HL-60 (cell line): ENCODE results near the gene SPATA46.

Experiments
- DNase-seq, 2 experiments: peaks; one replicate each; pipeline ENCODE4 v3.0.0-alpha.2; 2010 to 2020; ENCODE audit warnings: low read depth in 1 of 2, low spot score in 1 of 2
- H3K27ac ChIP-seq: fragments of 250-450 bp; sonication (Bioruptor Pico); replicated peaks from 2 replicates; pipeline ENCODE4 v1.5.1; 2020; ENCODE audit warnings: mild to moderate bottlenecking, moderate library complexity
- H3K27me3 ChIP-seq: fragments of 250-450 bp; sonication (Bioruptor Pico); 2 replicates; pipeline ENCODE4 v1.5.1; 2021; ENCODE audit warnings: mild to moderate bottlenecking, moderate library complexity; ENCODE audit not compliant: insufficient read depth, poor library complexity, severe bottlenecking
- H3K4me3 ChIP-seq: replicated peaks from 2 replicates; pipeline ENCODE4 v1.5.1; 2011; ENCODE audit warnings: mild to moderate bottlenecking, control low read depth, low read length; ENCODE audit not compliant: insufficient read depth
- CTCF ChIP-seq: IDR thresholded peaks from one replicate; pipeline ENCODE4 v1.5.1; 2011; ENCODE audit warnings: low read length, control low read depth, inconsistent platforms; ENCODE audit not compliant: insufficient read depth
- GABPA ChIP-seq: IDR thresholded peaks from 2 replicates; pipeline ENCODE4 v1.6.1; 2012; ENCODE audit warnings: low read depth
- POLR2AphosphoS5 ChIP-seq: IDR thresholded peaks from 2 replicates; pipeline ENCODE4 v1.6.1; 2012; ENCODE audit warnings: low read depth
- REST ChIP-seq: IDR thresholded peaks from 2 replicates; pipeline ENCODE4 v1.6.1; 2012; ENCODE audit warnings: low read depth; ENCODE audit not compliant: insufficient replicate concordance
- SPI1 ChIP-seq: IDR thresholded peaks from 2 replicates; pipeline ENCODE4 v1.6.1; 2012; ENCODE audit warnings: low read depth, mild to moderate bottlenecking, borderline replicate concordance

The SPATA46 gene

DNA sequence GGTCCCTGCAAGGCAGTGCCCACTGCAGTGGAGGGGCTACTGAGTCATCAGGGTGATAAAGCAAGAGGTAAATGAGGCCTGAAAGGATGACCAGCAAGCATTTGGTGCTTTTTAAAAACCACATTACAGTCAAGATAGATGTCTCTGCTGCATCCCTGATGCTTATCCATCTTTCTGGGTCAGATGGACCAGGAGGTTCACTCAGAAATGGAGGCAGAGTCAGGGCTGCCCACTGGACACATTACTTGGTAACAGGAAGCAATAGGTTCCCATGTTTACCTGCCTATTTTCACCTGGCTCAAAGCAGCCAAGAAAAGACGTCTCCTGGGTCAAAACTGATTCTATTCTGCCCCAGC is 3.6 kb downstream of the SPATA46 start:
- no peak for DNase-seq
- TF ChIP-seq CTCF (no peak), REST (no peak), POLR2AphosphoS5 (no peak), GABPA (no peak)
- no peak overlapping the region for H3K27ac ChIP-seq
- H3K4me3 ChIP-seq: no peak overlapping the region
- H3K27me3 ChIP-seq: no peaks in the 10 kb centered on the region

DNA sequence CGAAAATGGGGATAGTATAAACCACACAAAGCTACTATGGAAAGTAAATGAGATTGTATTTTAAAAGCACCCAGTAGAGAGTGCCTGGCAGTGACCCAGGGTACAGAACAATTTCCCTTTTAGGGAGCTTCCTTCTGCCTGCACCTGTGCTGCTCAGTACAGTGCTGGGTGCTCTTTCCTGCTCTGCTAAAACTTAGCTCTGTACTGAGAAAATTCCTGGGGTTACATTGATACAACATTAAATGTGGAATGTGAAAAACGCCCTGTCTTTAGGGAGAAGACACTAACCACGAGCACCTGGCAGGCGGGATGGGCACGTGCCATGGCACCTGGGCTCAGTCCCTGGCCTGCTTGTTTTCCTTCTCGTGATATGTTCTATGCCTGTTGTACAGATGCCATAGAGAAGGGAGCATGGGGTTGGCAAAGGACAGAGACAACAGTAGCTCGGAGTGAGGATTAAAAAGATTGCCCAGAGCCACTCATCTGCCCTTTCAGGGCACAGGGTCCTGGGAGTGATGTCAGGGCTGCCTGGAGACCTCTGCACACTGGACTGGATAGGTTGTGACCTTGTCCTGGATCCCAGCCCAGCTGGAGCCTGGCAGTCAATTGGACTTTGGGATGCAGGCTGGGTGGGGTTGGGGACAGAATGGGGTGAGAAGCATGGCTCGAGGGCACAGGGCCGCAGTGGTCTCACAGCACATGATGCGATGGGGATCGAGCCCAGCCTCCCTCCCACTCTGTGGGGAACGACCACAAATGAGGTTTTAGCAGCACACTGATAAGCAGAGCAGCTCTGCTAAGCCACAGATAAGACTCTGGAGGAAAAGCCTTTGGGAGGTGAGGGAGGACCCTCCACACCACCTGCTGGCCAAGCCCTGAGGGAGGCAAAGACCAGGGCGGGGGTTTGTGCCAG is 4.2 kb downstream of the SPATA46 start:
- Histone ChIP-seq H3K4me3 (no peak overlapping the region), H3K27ac (no peak overlapping the region), H3K27me3 (no peaks in the 10 kb centered on the region)
- no peak for DNase-seq
- TF ChIP-seq CTCF: no peak
- no peak for TF ChIP-seq REST
- TF ChIP-seq GABPA: no peak
- no peak; the same call in 1 of the 2 replicates for TF ChIP-seq POLR2AphosphoS5
- no peak for TF ChIP-seq SPI1

- no peak overlapping the region for H3K27ac ChIP-seq
- DNase-seq: no peak
These were observed 5.0 kb downstream of the SPATA46 start for GRCh38 chr1:162371611-162372010.

More at GRCh38 chr1:162371611-162372010, 5.0 kb downstream of the SPATA46 start:
- TF ChIP-seq REST: no peak
- TF ChIP-seq SPI1: no peak
- no peak for TF ChIP-seq POLR2AphosphoS5
- TF ChIP-seq CTCF: no peak
- TF ChIP-seq GABPA: no peak
- H3K27me3 ChIP-seq: no peaks in the 10 kb centered on the region
- no peak overlapping the region for H3K4me3 ChIP-seq
